Stimulated activated CD4-positive, alpha-beta T cell treated with anti-CD3 and anti-CD28 coated beads, Interleukin-12 subunit alpha, Interleukin-12 subunit beta, amount 100 ng/mL, for 48 hours (primary cell): Measurements from ENCODE around the gene CEP350.
"Not testable (repeated sequence)": the region's sequence is repeated elsewhere in the genome, so short reads cannot be mapped to it uniquely, and the experiment has no call there.

Source experiments
- DNase-seq, 3 donors: peaks; one replicate each; pipeline ENCODE4 v3.0.0-alpha.2; 2020; ENCODE audit warnings: low read depth in 2 of 3, low spot score in 1 of 3

CEP350 gene

DNA sequence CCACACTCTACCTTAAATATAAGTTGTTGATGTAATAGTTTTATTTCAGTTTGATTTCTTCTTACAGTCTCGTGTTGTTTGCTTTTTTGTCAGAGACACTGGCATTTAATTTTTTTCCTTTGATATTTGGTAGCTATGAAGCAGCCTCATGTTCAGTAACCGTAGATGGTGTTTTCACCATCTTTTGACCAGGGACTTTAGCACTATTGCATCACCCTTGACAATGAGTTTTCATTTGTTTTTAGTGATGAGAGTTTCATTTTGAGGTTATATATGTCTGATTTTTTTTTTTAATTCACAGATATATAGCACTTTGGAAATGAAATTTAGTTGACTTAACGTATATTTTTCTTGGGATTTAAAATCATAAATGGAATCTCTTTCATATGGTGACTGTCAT is 36.2 kb downstream of the CEP350 start:
- DNase-seq: no peak

DNA sequence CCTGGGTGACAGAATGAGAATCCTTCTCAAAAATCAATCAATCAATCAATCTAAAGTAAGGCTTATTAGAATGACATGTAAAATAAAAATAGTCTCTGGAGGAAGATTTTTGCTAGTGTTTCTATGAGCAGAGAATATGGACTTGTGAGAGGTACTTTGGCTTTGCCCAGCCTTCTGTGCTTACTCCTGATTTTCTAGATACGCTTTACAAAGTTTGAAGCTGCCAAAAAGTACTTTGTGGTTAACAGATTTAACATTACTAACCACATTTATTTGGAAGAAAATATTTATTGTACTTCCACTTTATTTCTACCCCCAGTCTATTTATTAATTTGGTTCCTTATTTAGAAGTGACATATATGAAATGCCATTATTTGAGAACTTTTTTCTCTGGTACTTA is 41.0 kb downstream of the CEP350 start:
- no peak for DNase-seq

DNA sequence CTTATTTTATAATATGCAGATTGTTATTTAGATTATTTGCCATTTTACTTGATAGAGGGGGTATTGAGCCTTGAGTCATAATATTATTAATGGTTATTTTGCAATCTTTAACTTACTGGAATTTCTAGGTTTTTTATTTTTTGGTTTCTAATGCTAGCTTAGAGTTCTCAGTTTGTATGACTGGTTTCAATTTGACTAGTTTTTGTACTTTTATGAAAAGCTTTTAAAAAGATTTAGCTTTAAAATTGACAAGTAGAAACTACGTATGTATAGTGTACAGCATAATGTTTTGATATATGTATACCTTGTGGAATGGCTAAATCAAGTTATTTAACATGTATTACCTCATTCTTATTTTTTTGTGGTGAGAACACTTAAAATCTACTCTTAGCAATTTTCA is 41.5 kb downstream of the CEP350 start:
- DNase-seq: no peak

- DNase-seq: no peak
Observed at GRCh38 chr1:180000575-180000974, 46.0 kb downstream of the CEP350 start.

DNA sequence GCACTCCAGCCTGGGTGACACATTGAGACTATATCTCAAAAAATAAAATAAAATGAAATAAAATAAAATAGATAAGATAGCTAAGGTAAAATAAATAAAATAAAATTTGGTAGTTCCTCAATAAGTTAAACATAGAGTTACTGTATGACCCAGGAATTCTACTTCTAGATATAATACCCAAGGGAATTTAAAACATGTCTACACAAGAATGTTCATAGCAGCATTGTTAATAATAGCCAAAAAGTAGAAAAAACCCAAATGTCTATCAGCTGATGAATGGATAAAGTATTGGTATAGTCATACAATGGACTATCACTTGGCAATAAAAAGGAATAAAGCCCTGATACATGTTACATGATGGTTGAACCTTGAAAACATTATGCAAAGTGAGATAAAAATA is 47.8 kb downstream of the CEP350 start:
- no peak for DNase-seq

GRCh38 chr1:180003026-180003695 is 48.6 kb downstream of the CEP350 start:
- DNase-seq: no peak

- not testable (repeated sequence) for DNase-seq
Observed at GRCh38 chr1:180006762-180007161, 52.2 kb downstream of the CEP350 start.

GRCh38 chr1:180020017-180020416 is 65.4 kb downstream of the CEP350 start:
- no peak for DNase-seq

DNA sequence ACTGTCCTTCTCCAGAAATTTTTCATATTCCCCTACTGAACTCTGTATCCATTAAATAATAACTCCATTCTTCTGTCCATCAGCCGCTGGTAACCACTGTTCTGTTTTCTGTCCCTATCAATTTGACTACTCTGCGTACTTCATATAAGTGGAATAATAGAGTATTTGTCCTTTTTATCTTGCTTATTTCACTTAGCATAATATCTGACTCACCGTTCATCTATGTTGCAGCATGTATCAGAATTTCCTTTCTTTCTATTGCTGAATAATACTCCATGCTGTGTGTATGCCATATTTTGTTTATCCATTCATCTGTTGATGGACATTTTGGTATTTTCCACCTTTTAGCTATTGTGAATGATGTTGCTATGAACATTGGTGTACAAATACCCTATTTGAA is 71.9 kb downstream of the CEP350 start:
- DNase-seq: no peak

GRCh38 chr1:180027949-180028445 is 73.4 kb downstream of the CEP350 start:
- DNase-seq: no peak

GRCh38 chr1:180028864-180029263 is 74.3 kb downstream of the CEP350 start:
- no peak for DNase-seq

GRCh38 chr1:180029524-180030135 is 75.0 kb downstream of the CEP350 start:
- DNase-seq: no peak

GRCh38 chr1:180031664-180032063 is 77.1 kb downstream of the CEP350 start:
- no peak for DNase-seq

DNA sequence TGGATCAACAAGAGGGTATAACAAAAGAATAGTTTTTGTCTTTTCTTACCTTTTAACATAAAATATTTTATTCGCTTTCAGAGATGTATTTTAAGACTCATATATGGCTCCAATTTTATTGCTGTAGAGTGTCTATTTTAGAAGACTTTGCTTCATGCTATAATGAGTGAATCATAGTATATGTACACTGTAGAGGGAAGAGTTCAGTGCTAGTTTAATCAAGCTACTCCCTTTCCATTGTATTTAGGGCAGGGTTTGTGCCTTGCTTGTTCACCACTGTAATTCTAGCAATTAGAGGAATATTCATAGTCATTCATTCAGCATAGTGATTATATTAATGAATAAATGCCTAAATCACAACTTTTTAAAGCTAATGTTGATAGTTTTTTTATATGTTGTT is 78.8 kb downstream of the CEP350 start:
- DNase-seq: no peak

DNA sequence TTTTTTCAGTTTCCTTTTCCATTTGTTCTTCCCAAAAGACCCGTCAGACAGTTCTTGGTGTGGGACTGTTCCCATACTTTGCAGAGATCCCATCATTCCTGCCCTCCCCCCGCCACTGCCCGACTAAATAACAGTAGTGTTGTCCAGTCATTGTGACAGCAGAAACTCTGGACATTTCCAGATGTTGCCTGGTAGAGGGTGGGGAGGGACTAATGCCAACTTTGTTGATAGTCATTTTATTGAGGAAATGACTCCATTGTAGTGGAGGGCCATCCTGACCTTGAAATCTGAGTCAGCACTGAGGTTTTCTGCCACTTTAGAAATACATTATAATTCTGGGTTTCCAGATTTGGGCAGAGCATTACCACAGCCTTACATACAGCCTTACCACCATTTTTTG is 85.4 kb downstream of the CEP350 start:
- no peak for DNase-seq

GRCh38 chr1:180041582-180041981 is 87.0 kb downstream of the CEP350 start:
- no peak for DNase-seq

- DNase-seq: no peak
Observed at GRCh38 chr1:180042988-180043622, 88.5 kb downstream of the CEP350 start.

- DNase-seq: no peak
Observed at GRCh38 chr1:180043785-180044184, 89.2 kb downstream of the CEP350 start.

DNA sequence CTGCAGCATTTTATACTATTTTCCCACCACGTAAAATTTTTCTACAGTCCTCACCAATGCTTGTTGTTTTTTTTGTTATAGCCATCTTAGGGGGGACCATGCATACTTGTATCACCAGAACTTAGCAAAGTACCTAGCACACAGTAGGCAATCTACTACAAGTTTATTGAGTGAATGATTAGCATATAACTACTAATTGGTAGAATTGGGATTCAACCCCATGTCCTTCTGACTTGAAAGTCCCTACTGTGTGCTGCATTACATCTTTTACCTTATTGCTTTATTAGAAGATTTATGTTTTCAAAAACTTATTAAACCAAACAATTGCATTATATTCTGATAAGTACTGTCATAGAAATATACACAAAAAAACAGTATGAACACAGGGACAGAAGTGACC is 92.1 kb downstream of the CEP350 start:
- no peak for DNase-seq

DNA sequence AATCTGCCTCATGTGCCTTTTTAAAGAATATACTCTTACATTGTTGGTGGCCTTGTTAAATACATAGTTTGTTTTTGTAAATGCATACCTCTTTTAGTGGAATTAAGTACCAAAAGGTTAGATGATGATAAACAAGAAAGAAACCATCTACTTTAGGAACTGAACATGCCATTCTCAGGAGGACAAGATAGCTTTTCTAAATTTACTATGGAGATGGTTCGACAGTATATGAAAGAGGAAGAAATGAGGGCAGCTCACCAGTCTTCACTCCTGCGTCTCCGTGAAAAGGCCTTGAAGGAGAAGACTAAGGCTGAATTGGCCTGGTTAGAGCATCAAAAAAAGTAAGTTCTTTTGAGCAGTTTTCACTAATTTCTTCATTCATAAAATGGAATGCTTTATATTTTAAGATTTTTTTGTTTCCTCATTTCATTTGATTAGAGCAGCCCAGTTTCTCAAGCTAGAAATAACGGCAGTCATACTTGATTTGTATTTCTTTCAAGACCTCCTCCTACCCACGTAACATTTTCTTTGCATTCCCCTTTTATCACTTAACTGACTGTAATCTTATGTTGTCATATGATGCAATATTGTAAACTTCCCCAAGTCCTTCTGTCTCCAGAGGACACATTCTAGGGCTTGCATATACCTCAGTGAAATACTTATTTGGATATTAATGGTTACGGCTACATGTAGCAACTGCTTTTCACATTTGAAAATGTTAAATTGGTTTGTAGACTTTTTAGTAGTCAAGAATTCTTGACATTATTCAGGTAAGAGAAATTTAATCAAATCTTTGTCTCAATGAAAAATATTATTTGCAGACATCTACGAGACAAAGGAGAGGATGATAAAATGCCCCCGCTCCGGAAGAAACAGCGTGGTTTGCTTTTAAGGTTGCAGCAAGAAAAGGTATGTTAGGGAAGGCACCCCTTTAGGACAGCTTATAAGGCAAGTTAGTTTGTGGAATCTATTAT is 99.3 kb downstream of the CEP350 start:
- no peak for DNase-seq

GRCh38 chr1:180057883-180058396 is 103.3 kb downstream of the CEP350 start:
- DNase-seq: no peak
